Loucy (cell line): Measurements from ENCODE around the gene SEC23IP.

ENCODE experiments used
- EZH2phosphoT487 ChIP-seq: fragments of 200-600 bp; IDR thresholded peaks from 2 replicates; pipeline ENCODE4 v1.6.1; 2018; ENCODE audit warnings: antibody characterized with exemption, mild to moderate bottlenecking, moderate library complexity, borderline replicate concordance
- TF ChIP-seq, protein P1 (sequence below): fragments of 200-600 bp; sonication (generic); conservative IDR thresholded peaks from 2 replicates; pipeline ENCODE4 v1.5.1; 2014; ENCODE audit warnings: mild to moderate bottlenecking, antibody characterized with exemption, low read length

DNA sequence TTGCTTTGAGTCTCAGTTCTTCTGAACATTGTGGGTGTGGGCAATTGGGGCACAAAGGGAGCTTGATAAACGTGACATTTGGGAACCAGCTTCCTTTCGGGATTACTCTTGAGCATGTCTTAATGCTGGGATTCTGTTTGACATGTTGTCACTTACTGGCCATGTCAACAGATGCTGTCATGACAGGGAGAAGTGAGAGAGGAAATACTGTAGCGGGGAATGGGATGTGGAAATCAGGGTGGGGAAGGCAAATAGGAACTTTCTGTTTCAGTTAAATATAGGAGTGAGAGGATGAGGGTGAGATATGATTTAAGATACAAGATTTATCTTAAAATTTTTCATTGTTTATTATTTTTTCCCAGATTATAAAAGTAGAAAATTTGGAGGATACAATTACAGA lies 83.9 kb downstream of the SEC23IP start:
- TF ChIP-seq, protein P1, sequence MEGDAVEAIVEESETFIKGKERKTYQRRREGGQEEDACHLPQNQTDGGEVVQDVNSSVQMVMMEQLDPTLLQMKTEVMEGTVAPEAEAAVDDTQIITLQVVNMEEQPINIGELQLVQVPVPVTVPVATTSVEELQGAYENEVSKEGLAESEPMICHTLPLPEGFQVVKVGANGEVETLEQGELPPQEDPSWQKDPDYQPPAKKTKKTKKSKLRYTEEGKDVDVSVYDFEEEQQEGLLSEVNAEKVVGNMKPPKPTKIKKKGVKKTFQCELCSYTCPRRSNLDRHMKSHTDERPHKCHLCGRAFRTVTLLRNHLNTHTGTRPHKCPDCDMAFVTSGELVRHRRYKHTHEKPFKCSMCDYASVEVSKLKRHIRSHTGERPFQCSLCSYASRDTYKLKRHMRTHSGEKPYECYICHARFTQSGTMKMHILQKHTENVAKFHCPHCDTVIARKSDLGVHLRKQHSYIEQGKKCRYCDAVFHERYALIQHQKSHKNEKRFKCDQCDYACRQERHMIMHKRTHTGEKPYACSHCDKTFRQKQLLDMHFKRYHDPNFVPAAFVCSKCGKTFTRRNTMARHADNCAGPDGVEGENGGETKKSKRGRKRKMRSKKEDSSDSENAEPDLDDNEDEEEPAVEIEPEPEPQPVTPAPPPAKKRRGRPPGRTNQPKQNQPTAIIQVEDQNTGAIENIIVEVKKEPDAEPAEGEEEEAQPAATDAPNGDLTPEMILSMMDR = no peak
- no peak for TF ChIP-seq EZH2phosphoT487
